ENCODE results near the gene PLIN1. TPM values are rescaled to one million over a fixed set of nuclear protein-coding genes. Genes with fewer than 3 reads are reported as not detected.

Gene PLIN1
- total RNA-seq, 2 experiments from 2014 or later: 0.50 to 1.1 TPM

GRCh38 chr15:89625716-89626115 is 53.5 kb downstream of the PLIN1 start:
- DNase-seq (no peak), ATAC-seq (no peak)
- no peak overlapping the region for H3K4me3 Mint-ChIP-seq
- H3K36me3 Mint-ChIP-seq (ENCODE audit: low read depth): peaks cover 83% of the 10 kb centered on the region
- ChIA-PET POLR2A (no interaction called here), CTCF (no interaction called here)
- intact Hi-C loops (cut with micrococcal nuclease): no loop called here
- no peak overlapping the region for H3K27ac Mint-ChIP-seq
- H3K9me3 Mint-ChIP-seq: no peaks in the 10 kb centered on the region
- H3K4me1 Mint-ChIP-seq (ENCODE audit: low read depth): peaks cover 5% of the 10 kb centered on the region
- H3K27me3 Mint-ChIP-seq: no peaks in the 10 kb centered on the region
- TF ChIP-seq CTCF (IDR thresholded peaks at IDR 0.05): no peak

DNA sequence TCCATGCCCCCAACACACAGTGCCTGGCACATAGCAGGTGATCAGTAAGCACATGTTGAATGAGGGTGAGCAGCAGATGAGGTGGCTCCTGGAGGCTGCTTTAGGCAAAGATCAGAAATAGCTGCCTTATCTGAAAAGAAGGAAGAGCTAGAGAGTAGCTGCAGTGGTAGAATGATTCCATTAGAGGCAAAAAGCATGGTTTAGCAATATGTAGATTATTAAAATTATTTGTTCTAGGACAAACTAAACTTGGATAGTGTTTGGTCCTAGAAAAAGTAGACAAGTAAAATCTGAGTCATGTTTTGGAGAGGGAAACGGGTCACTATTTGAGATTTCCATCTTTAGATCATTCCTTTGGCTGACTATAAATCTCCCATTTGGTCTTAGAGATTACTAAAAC is 56.0 kb downstream of the PLIN1 start:
- no peak for TF ChIP-seq CTCF (IDR thresholded peaks at IDR 0.05)
- Mint-ChIP-seq H3K4me1 (ENCODE audit: low read depth) (no peaks in the 10 kb centered on the region), H3K36me3 (ENCODE audit: low read depth) (peaks cover 85% of the 10 kb centered on the region), H3K27ac (no peak overlapping the region), H3K4me3 (no peak overlapping the region), H3K9me3 (no peaks in the 10 kb centered on the region), H3K27me3 (no peaks in the 10 kb centered on the region)
- CTCF ChIA-PET: interaction anchor here (1.5 kb wide), 1 partner anchor 24 kb away, joined by 4 read pairs; no protein-coding TSS in a partner anchor
- POLR2A ChIA-PET: no interaction called here
- DNase-seq: no peak
- intact Hi-C loops (cut with micrococcal nuclease): no loop called here
- ATAC-seq: no peak

GRCh38 chr15:89621547-89621946 is 57.6 kb downstream of the PLIN1 start:
- H3K4me1 Mint-ChIP-seq (ENCODE audit: low read depth): no peaks in the 10 kb centered on the region
- POLR2A ChIA-PET: no interaction called here
- H3K4me3 Mint-ChIP-seq: no peak overlapping the region
- DNase-seq: no peak
- peaks cover 83% of the 10 kb centered on the region for H3K36me3 Mint-ChIP-seq (ENCODE audit: low read depth)
- no peak for ATAC-seq
- H3K27me3 Mint-ChIP-seq: no peaks in the 10 kb centered on the region
- no peaks in the 10 kb centered on the region for H3K9me3 Mint-ChIP-seq
- no peak for TF ChIP-seq CTCF (IDR thresholded peaks at IDR 0.05)
- CTCF ChIA-PET: no interaction called here
- intact Hi-C loops (cut with micrococcal nuclease): no loop called here
- no peak overlapping the region for H3K27ac Mint-ChIP-seq

- Mint-ChIP-seq H3K36me3 (ENCODE audit: low read depth) (peaks cover 83% of the 10 kb centered on the region), H3K27me3 (no peaks in the 10 kb centered on the region), H3K4me3 (no peak overlapping the region), H3K9me3 (peaks cover 20% of the 10 kb centered on the region), H3K27ac (no peak overlapping the region), H3K4me1 (ENCODE audit: low read depth) (no peaks in the 10 kb centered on the region)
- DNase-seq: no peak
- no peak for ATAC-seq
- CTCF ChIA-PET: interaction anchor here (0.9 kb wide), 1 partner anchor 31 kb away, joined by 3 read pairs; no protein-coding TSS in a partner anchor
- no peak for TF ChIP-seq CTCF (IDR thresholded peaks at IDR 0.05)
- POLR2A ChIA-PET: no interaction called here
- intact Hi-C loops (cut with micrococcal nuclease): no loop called here
Measured at GRCh38 chr15:89616228-89616627, 62.9 kb downstream of the PLIN1 start.

DNA sequence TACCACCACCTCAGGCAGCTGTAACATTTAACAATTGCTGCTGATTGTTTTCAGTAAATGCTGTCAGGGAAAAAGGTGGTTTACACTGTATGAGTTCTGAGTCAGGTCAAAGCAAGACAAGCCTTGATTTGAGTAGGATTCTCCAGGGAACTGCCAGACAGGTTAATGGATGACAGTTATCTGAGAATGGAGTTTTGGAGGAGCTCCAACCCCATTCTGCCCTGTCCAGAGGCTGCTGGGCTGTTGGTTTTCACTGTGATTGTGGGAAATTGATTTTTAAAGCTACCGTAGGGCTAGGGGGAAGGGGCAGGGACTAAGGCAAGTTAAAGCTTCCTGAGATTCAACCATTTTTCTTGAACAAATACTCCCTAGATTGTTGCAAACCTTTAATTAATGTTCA is 64.0 kb downstream of the PLIN1 start:
- Mint-ChIP-seq H3K9me3 (peaks cover 24% of the 10 kb centered on the region), H3K27me3 (no peaks in the 10 kb centered on the region), H3K36me3 (ENCODE audit: low read depth) (peaks cover 85% of the 10 kb centered on the region), H3K4me3 (no peak overlapping the region), H3K4me1 (ENCODE audit: low read depth) (no peaks in the 10 kb centered on the region), H3K27ac (no peak overlapping the region)
- ATAC-seq (no peak), DNase-seq (no peak)
- intact Hi-C loops (cut with micrococcal nuclease): no loop called here
- TF ChIP-seq CTCF (IDR thresholded peaks at IDR 0.05): no peak
- ChIA-PET CTCF (interaction anchor here (1.2 to 1.3 kb wide), 2 partner anchors 8 to 260 kb away, joined by 3 read pairs; no protein-coding TSS in a partner anchor), POLR2A (no interaction called here)

Other genes with a start within 250 kb of the PLIN1 start
- not detected for gene RHCG, start 182.8 kb downstream of the PLIN1 start, total RNA-seq
- gene TICRR, start 103.9 kb downstream of the PLIN1 start, total RNA-seq: 10 to 100 TPM; 27.0 to 29.2 TPM
- gene KIF7, start 23.9 kb downstream of the PLIN1 start, total RNA-seq: 1 to 10 TPM; 2.7 to 3.7 TPM
- 1 to 10 TPM; 3.3 to 4.0 TPM for gene PEX11A, start 11.4 kb upstream of the PLIN1 start, total RNA-seq
- gene WDR93, start 11.4 kb upstream of the PLIN1 start, total RNA-seq: not detected
- 1 to 10 TPM; 3.4 to 5.3 TPM for gene MESP1, start 71.9 kb upstream of the PLIN1 start, total RNA-seq
- not detected for gene MESP2, start 97.0 kb upstream of the PLIN1 start, total RNA-seq
- not detected for gene ANPEP, start 135.5 kb upstream of the PLIN1 start, total RNA-seq
- gene AP3S2, start 214.6 kb upstream of the PLIN1 start, total RNA-seq: 10 to 100 TPM; 20.3 to 23.0 TPM
- not detected for gene ARPIN, start 233.6 kb upstream of the PLIN1 start, total RNA-seq

Data from activated CD8-positive, alpha-beta T cell treated with anti-CD3 and anti-CD28 coated beads for 36 hours (primary cell).